GM12878 (cell line): ENCODE measurements around the gene IRF2BPL.

Source experiments
- CTCF ChIP-seq, 3 experiments: IDR thresholded peaks in 2 of 3; conservative IDR thresholded peaks in 1 of 3; 2 replicates each; pipeline ENCODE4 v1.5.1; 2011; ENCODE audit warnings: low read depth in 3 of 3, low read length in 3 of 3, mild to moderate bottlenecking in 3 of 3, control low read depth in 2 of 3, moderate library complexity in 2 of 3, inconsistent platforms in 1 of 3, mixed read lengths in 1 of 3; ENCODE audit not compliant: control insufficient read depth in 2 of 3, insufficient read depth in 1 of 3; ENCODE audit errors: extremely low read depth in 1 of 3
- HDAC2 ChIP-seq: fragments of 200-600 bp; sonication (generic); IDR thresholded peaks from 2 replicates; pipeline ENCODE4 v1.6.1; 2017
- NR2C2 ChIP-seq: IDR thresholded peaks from 2 replicates; pipeline ENCODE4 v1.6.1; 2011; ENCODE audit warnings: borderline replicate concordance, low read depth; ENCODE audit not compliant: control insufficient read depth, insufficient read length
- POLR2A ChIP-seq: IDR thresholded peaks from 2 replicates; pipeline ENCODE4 v1.6.1; 2011; ENCODE audit warnings: low read depth, mild to moderate bottlenecking, low read length
- SIN3A ChIP-seq: IDR thresholded peaks from 2 replicates; pipeline ENCODE4 v1.6.1; 2012; ENCODE audit warnings: low read depth, low read length, improper control_type of control experiment
- TCF3 ChIP-seq: IDR thresholded peaks from 2 replicates; pipeline ENCODE4 v1.6.1; 2012; ENCODE audit warnings: low read depth, mild to moderate bottlenecking, low read length, borderline replicate concordance; ENCODE audit not compliant: insufficient read depth

DNA sequence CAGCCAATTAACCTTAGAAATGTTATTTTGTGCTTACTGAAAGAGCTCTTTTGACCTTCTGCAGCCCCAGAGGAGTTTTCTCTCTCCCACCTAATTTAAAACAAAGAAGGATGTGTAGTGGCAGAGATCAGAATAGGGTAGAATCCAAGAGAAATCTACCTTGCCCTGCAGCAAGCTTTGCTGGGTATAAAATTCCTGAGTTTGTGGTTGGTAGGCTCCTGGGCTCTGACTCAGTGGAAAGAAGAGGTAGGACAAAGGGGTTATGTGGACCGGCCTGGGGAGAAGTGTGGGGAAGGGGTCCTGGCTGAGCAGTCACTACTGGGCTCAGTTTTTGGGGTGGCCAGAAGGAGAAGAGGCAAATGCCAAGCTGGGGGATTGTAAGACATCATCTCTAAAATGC is 46.8 kb downstream of the IRF2BPL start:
- TF ChIP-seq CTCF (IDR thresholded peaks at IDR 0.05 in 2 of 3, conservative IDR thresholded peaks at IDR 0.05 in 1 of 3; ENCODE audit: control insufficient read depth in 2 of 3, extremely low read depth in 1 of 3, insufficient read depth in 1 of 3, low read depth in 3 of 3, low read length in 3 of 3), result no peak
- no peak for TF ChIP-seq POLR2A
- TF ChIP-seq NR2C2, result no peak
- TF ChIP-seq HDAC2, result no peak
- TF ChIP-seq TCF3, result no peak
- no peak for TF ChIP-seq SIN3A
